OCI-LY1 (cell line): ENCODE data around the gene CSGALNACT2.

Source experiments
- CTCF ChIP-seq: fragments of 200-600 bp; sonication (generic), shearing (Covaris generic); IDR thresholded peaks from 2 replicates; pipeline ENCODE4 v1.5.1; 2017; ENCODE audit warnings: mild to moderate bottlenecking, antibody characterized with exemption, low read length, moderate library complexity, mixed read lengths
- EZH2 ChIP-seq: fragments of 200-600 bp; sonication (generic), shearing (Covaris generic); IDR thresholded peaks from 2 replicates; pipeline ENCODE4 v1.8.0; 2017; ENCODE audit warnings: borderline replicate concordance, mixed run types, mild to moderate bottlenecking, antibody characterized with exemption, low read length, moderate library complexity, mixed read lengths

- no peak for TF ChIP-seq CTCF
- TF ChIP-seq EZH2 = no peak
Measured at GRCh38 chr10:43167498-43167889, 29.2 kb downstream of the CSGALNACT2 start.
